Thyroid gland (tissue), 4 donors: ENCODE data around the gene MAP7D3. TPM values are rescaled to one million over a fixed set of nuclear protein-coding genes. Genes with fewer than 3 reads are reported as not detected.

ENCODE experiments used
- DNase-seq, 2 donors: peaks; one replicate each; pipeline ENCODE4 v3.0.0-alpha.2; 2019
- H3K27ac ChIP-seq, 3 donors: fragments of 200-600 bp; sonication (generic); 1 replicate in 2 of 3; 2 replicates in 1 of 3; pipeline ENCODE4 v1.5.1; 2016 to 2019; ENCODE audit warnings: mild to moderate bottlenecking in 1 of 3, moderate library complexity in 1 of 3
- H3K27me3 ChIP-seq: fragments of 200-600 bp; sonication (generic); one replicate; pipeline ENCODE4 v1.5.1; 2019
- H3K36me3 ChIP-seq, 2 donors: fragments of 200-600 bp; sonication (generic); one replicate each; pipeline ENCODE4 v1.5.1; 2016 to 2019
- H3K4me1 ChIP-seq, 2 donors: fragments of 200-600 bp; sonication (generic); one replicate each; pipeline ENCODE4 v1.5.1; 2017 to 2019
- H3K4me3 ChIP-seq, 3 donors: fragments of 200-600 bp; sonication (generic); replicated peaks in 1 of 3; 1 replicate in 2 of 3; 2 replicates in 1 of 3; pipeline ENCODE4 v1.5.1; 2016; ENCODE audit warnings: mild to moderate bottlenecking in 1 of 3
- H3K9me3 ChIP-seq: fragments of 200-600 bp; sonication (generic); one replicate; pipeline ENCODE4 v1.5.1; 2017
- POLR2A ChIP-seq, 2 donors: fragments of 450-650 bp; IDR thresholded peaks; one replicate each; pipeline ENCODE4 v1.6.1; 2017; ENCODE audit warnings: antibody characterized with exemption in 2 of 2, mild to moderate bottlenecking in 2 of 2, moderate library complexity in 1 of 2
- WGBS, 2 donors: methylation state at CpG; one replicate each; pipeline ENCODE4 v1.1.5; 2017; 5-methylcytosine and 5-hydroxymethylcytosine counted together
- intact Hi-C: fragments of 100-400 bp; cut with DNase I; formaldehyde crosslinking; loops from one replicate; pipeline ENCODE4 v1.15.1; 2023
- total RNA-seq, 4 donors: library from RNA; depleted of rRNA; stranded (reverse); fragments of >200 nt; gene quantifications; one replicate each; pipeline ENCODE4 v1.2.3, GENCODE V29; 2016
- TF ChIP-seq, protein P1 (sequence below), 6 experiments: fragments of 200-600 bp in 3 of 6; fragments of 450-650 bp in 3 of 6; sonication (generic) in 3 of 6; IDR thresholded peaks; one replicate each; pipeline ENCODE4 v1.5.1; 2016 to 2019; ENCODE audit warnings: antibody characterized with exemption in 6 of 6, mild to moderate bottlenecking in 2 of 6, inconsistent platforms in 1 of 6, moderate library complexity in 1 of 6

MAP7D3 gene
- total RNA-seq, 4 donors from 2014 or later: 13.8 to 22.2 (median 14.6) TPM

DNA sequence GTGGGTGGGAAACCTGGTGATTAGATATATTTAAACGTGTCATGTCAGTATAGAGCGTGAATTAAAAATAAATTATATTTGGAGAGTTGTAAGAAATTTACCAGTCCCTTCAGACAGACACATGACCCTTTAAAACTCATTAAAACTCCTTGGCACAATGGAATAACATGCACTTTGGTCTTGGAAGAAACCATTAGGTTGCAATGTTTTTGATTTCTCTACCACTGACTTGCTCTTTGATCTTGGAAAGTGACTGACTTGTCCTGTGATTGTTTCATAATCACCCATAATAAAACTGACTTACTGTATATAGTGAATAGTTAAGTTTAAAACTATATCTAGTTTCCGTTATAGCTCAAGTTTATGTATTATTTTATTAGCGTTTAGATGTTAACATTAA, 68.0 kb downstream of the MAP7D3 start:
- 89 to 95% methylated on average over 4 of the region's 4 CpGs for WGBS, 2 donors
- Histone ChIP-seq H3K4me3 (no peak overlapping the region), H3K9me3 (no peaks in the 10 kb centered on the region), H3K4me1 (peaks cover 7 to 30% of the 10 kb centered on the region in 2 donors), H3K36me3 (no peaks in the 10 kb centered on the region), H3K27ac (peak overlapping the region in 2 of 3 donors; percentile 72), H3K27me3 (no peaks in the 10 kb centered on the region)
- intact Hi-C loops: no loop called here
- TF ChIP-seq, protein P1, sequence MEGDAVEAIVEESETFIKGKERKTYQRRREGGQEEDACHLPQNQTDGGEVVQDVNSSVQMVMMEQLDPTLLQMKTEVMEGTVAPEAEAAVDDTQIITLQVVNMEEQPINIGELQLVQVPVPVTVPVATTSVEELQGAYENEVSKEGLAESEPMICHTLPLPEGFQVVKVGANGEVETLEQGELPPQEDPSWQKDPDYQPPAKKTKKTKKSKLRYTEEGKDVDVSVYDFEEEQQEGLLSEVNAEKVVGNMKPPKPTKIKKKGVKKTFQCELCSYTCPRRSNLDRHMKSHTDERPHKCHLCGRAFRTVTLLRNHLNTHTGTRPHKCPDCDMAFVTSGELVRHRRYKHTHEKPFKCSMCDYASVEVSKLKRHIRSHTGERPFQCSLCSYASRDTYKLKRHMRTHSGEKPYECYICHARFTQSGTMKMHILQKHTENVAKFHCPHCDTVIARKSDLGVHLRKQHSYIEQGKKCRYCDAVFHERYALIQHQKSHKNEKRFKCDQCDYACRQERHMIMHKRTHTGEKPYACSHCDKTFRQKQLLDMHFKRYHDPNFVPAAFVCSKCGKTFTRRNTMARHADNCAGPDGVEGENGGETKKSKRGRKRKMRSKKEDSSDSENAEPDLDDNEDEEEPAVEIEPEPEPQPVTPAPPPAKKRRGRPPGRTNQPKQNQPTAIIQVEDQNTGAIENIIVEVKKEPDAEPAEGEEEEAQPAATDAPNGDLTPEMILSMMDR (IDR thresholded peaks at IDR 0.05): no peak
- TF ChIP-seq POLR2A (IDR thresholded peaks at IDR 0.05): no peak
- DNase-seq: no peak

DNA sequence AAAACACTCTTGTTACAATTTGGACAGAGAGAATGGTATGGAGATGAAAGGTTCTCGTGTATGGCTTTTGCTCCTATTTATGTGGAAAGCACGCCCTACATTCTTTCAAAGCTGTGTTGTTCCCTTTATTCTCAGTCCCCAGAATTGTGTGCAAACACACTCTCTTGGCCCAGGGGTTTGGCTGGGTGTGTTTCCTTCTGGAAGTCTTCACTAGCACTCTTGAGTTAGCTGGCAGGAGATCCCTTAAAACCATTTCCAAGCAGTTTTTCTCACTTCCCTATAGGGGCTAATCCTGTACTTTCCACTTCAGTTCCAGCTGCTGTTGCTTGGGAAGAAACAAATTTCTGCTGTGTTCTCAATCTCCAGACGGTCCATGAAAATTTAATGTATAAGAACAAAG, 68.8 kb downstream of the MAP7D3 start:
- intact Hi-C loops: no loop called here
- no peak for DNase-seq
- Histone ChIP-seq H3K9me3 (no peaks in the 10 kb centered on the region), H3K27ac (peak overlapping the region; percentile 29 to 72 (median 64)), H3K27me3 (no peaks in the 10 kb centered on the region), H3K4me3 (no peak overlapping the region), H3K36me3 (no peaks in the 10 kb centered on the region), H3K4me1 (peaks cover 12 to 38% of the 10 kb centered on the region in 2 donors)
- no peak for TF ChIP-seq POLR2A (IDR thresholded peaks at IDR 0.05)
- TF ChIP-seq, protein P1 (IDR thresholded peaks at IDR 0.05): no peak
- 68 to 89% methylated on average over 3 of the region's 3 CpGs for WGBS, 2 donors

DNA sequence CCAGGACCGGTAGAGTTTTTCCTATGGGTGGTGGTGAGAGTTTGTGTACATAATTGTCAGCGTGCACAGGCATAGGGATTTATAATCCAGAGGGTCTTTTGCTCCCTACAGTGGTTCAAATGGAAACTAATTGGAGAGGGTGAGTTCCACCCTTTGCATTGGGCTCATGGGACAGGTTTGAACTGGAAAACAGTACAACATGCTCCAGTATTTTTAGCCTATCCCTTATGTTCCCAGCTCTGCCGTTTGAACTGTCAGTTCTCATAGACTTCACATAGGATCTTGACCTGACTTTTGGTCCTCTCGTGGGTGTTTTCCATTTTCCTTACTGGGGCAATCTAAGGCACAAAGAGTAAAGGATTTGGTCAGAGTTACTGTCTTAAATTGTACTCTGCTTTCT, 72.1 kb downstream of the MAP7D3 start:
- 65 to 78% methylated on average over 4 of the region's 4 CpGs for WGBS, 2 donors
- H3K9me3 ChIP-seq: no peaks in the 10 kb centered on the region
- TF ChIP-seq, protein P1 (IDR thresholded peaks at IDR 0.05): no peak
- no peak for TF ChIP-seq POLR2A (IDR thresholded peaks at IDR 0.05)
- H3K4me1 ChIP-seq: peaks cover 26 to 43% of the 10 kb centered on the region in 2 donors
- peak overlapping the region; percentile 44 to 71 (median 65) for H3K27ac ChIP-seq
- no peaks in the 10 kb centered on the region for H3K27me3 ChIP-seq
- no peaks in the 10 kb centered on the region for H3K36me3 ChIP-seq
- DNase-seq: no peak
- intact Hi-C loops: no loop called here
- no peak overlapping the region for H3K4me3 ChIP-seq

DNA sequence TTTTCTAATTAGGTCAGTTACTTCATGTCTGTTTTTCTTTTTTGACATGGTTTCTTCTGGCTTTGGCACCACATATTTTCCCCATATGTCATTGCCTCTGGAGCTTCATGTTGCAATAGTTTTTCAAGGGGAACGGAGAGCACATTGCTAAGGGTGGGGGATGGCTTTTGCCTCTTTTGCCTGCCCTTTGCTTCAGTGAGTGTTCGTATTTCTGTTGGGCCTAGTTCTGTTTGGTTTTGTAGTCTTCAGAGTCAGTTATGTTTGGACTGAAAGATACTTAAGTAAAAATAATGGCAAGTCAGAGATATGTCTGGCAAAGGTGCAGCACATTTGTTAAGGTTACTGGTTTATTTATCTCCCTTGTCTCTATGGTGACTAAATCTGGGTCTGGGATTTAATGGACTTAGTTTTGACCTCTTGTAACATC, 74.8 kb downstream of the MAP7D3 start:
- peak overlapping the region; percentile 80 to 92 (median 89) for H3K27ac ChIP-seq
- WGBS, 2 donors: 8 to 28% methylated on average over 2 of the region's 2 CpGs
- H3K27me3 ChIP-seq: no peaks in the 10 kb centered on the region
- intact Hi-C loops: no loop called here
- DNase-seq: peak; percentile 58 to 68
- peaks cover 25 to 50% of the 10 kb centered on the region in 2 donors for H3K4me1 ChIP-seq
- no peaks in the 10 kb centered on the region for H3K9me3 ChIP-seq
- no peaks in the 10 kb centered on the region for H3K36me3 ChIP-seq
- TF ChIP-seq POLR2A (IDR thresholded peaks at IDR 0.05): peak in 1 of 2 donors; percentile 37
- TF ChIP-seq, protein P1 (IDR thresholded peaks at IDR 0.05): no peak
- no peak overlapping the region for H3K4me3 ChIP-seq

DNA sequence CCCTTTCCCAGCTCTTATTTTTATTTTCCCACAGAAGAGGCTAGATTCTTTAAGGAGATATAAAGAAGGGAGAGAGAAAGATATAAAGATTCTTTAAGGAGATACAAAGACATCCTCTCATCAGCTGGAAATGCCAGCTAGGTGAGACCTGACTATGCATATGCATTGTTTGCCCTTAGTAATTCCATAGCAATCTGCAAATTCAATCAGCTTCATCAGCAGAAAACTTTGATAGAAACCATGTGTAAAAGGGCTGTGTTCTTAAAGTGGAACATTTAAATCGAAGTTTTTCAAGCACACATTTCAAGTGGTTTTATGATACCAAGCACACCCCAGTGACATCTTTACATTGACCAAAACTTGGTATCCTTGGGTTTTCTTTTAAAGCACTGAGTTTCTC, 79.8 kb downstream of the MAP7D3 start:
- WGBS, 2 donors: 26 to 46% methylated on average over 1 of the region's 1 CpG
- Histone ChIP-seq H3K36me3 (no peaks in the 10 kb centered on the region), H3K4me1 (peaks cover 27 to 62% of the 10 kb centered on the region in 2 donors), H3K9me3 (no peaks in the 10 kb centered on the region), H3K27ac (peak overlapping the region; percentile 81 to 87 (median 83)), H3K4me3 (no peak overlapping the region), H3K27me3 (no peaks in the 10 kb centered on the region)
- TF ChIP-seq, protein P1 (IDR thresholded peaks at IDR 0.05): no peak
- TF ChIP-seq POLR2A (IDR thresholded peaks at IDR 0.05): no peak
- intact Hi-C loops: no loop called here
- DNase-seq: no peak
